GM12878 (cell line): Measurements from ENCODE around the gene PDIA4. TPM values are rescaled to one million over a fixed set of nuclear protein-coding genes. Genes with fewer than 3 reads are reported as not detected.

Experiments
- ATAC-seq: fragments of 200-7000 bp; cut with Tn5 transposase; 3 replicates; pipeline ENCODE4 v1.9.1; 2020; ENCODE audit warnings: mild to moderate bottlenecking, moderate library complexity
- BruUV-seq: library from RNA; stranded (reverse); fragments of 400-500 nt; replicated peaks from 2 replicates; lab custom pipeline; 2021; lab: Mats Ljungman, UMichigan
- CTCF ChIA-PET: fragments of 300-600 bp; sonication (Branson Sonifier 250); formaldehyde crosslinking; extraction: SDS; loops from one replicate; lab custom pipeline; 2021; ENCODE audit warnings: inconsistent platforms; lab: Yijun Ruan, JAX
- POLR2A ChIA-PET: fragments of 350-600 bp; formaldehyde crosslinking; extraction: SDS; loops from one replicate; lab custom pipeline; 2021; ENCODE audit warnings: inconsistent platforms; lab: Charles Lee
- RAD21 ChIA-PET: fragments of 300-600 bp; sonication (Branson Sonifier 250); formaldehyde crosslinking; loops from one replicate; lab custom pipeline; 2023; ENCODE audit warnings: antibody characterized with exemption; ENCODE audit not compliant: unreplicated experiment; lab: Charles Lee
- SMC1A ChIA-PET: fragments of 300-600 bp; sonication (Branson Sonifier 250); formaldehyde crosslinking; loops from one replicate; lab custom pipeline; 2023; ENCODE audit not compliant: unreplicated experiment, uncharacterized antibody; lab: Charles Lee
- DNase-seq: peaks from one replicate; pipeline ENCODE4 v3.0.0-alpha.2; 2011; ENCODE audit warnings: low read depth, low spot score
- FAIRE-seq: peaks from 3 replicates; lab custom pipeline; 2011; peaks lifted over from hg19 to GRCh38; lab: Jason Lieb, UNC
- H2AFZ ChIP-seq: 2 replicates; pipeline ENCODE4 v1.6.0; 2011; ENCODE audit warnings: low read depth, low read length, control low read depth; ENCODE audit not compliant: control insufficient read depth
- H3K27ac ChIP-seq: 2 replicates; pipeline ENCODE4 v1.5.1; 2011; ENCODE audit warnings: control low read depth; ENCODE audit not compliant: control insufficient read depth, insufficient read depth
- H3K27me3 ChIP-seq, 2 experiments: replicated peaks in 1 of 2; 2 replicates each; pipeline versions ENCODE4 v1.6.0 to v1.6.1; 2011; ENCODE audit warnings: low read length in 1 of 2; ENCODE audit not compliant: control insufficient read depth in 2 of 2, insufficient read depth in 2 of 2
- H3K36me3 ChIP-seq, 2 experiments: 2 replicates each; pipeline ENCODE4 v1.5.1; 2011; ENCODE audit warnings: low read length in 1 of 2; ENCODE audit not compliant: control insufficient read depth in 2 of 2, insufficient read depth in 2 of 2
- H3K4me1 ChIP-seq: 2 replicates; pipeline ENCODE4 v1.6.1; 2011; ENCODE audit warnings: mild to moderate bottlenecking, low read length, moderate library complexity, mixed read lengths; ENCODE audit not compliant: control insufficient read depth, insufficient read depth
- H3K4me2 ChIP-seq: 2 replicates; pipeline ENCODE4 v1.6.0; 2011; ENCODE audit warnings: control low read depth; ENCODE audit not compliant: control insufficient read depth, insufficient read depth
- H3K4me3 ChIP-seq: fragments of 200-600 bp; sonication (generic); 2 replicates; pipeline ENCODE4 v1.5.1; 2016
- H3K79me2 ChIP-seq: 2 replicates; pipeline ENCODE4 v1.6.0; 2011; ENCODE audit warnings: low read length; ENCODE audit not compliant: control insufficient read depth, insufficient read depth
- H3K9ac ChIP-seq: 2 replicates; pipeline ENCODE4 v1.8.0; 2011; ENCODE audit warnings: low read length, control low read depth, mixed read lengths; ENCODE audit not compliant: control insufficient read depth, insufficient read depth
- H3K9me3 ChIP-seq: replicated peaks from 3 replicates; pipeline ENCODE4 v1.5.1; 2011; ENCODE audit warnings: mild to moderate bottlenecking, low read length; ENCODE audit not compliant: control insufficient read depth, insufficient read depth
- H4K20me1 ChIP-seq: 2 replicates; pipeline ENCODE4 v1.6.0; 2011; ENCODE audit not compliant: control insufficient read depth, insufficient read depth
- BHLHE40 ChIP-seq, 2 experiments: fragments of 450-650 bp in 1 of 2; IDR thresholded peaks; 2 replicates each; pipeline ENCODE4 v1.6.1; 2011 to 2017; ENCODE audit warnings: low read depth in 2 of 2, borderline replicate concordance in 1 of 2, improper control_type of control experiment in 1 of 2, low read length in 1 of 2, mild to moderate bottlenecking in 1 of 2
- CBX5 ChIP-seq: sonication (generic); IDR thresholded peaks from 2 replicates; pipeline ENCODE4 v1.6.1; 2016; ENCODE audit warnings: low read depth, moderate library complexity, mild to moderate bottlenecking, inconsistent platforms
- CHD4 ChIP-seq: fragments of 200-600 bp; sonication (generic); IDR thresholded peaks from 2 replicates; pipeline ENCODE4 v1.6.1; 2016; ENCODE audit warnings: mild to moderate bottlenecking
- ESRRA ChIP-seq: IDR thresholded peaks from 2 replicates; pipeline ENCODE4 v1.6.1; 2012; ENCODE audit warnings: mild to moderate bottlenecking, low read length, improper control_type of control experiment
- FOS ChIP-seq: IDR thresholded peaks from 3 replicates; pipeline ENCODE4 v1.6.1; 2011; ENCODE audit warnings: borderline replicate concordance; ENCODE audit not compliant: insufficient read length; ENCODE audit errors: extremely low read depth
- NBN ChIP-seq: fragments of 450-650 bp; IDR thresholded peaks from 2 replicates; pipeline ENCODE4 v1.6.1; 2016
- NFYA ChIP-seq: IDR thresholded peaks from 2 replicates; pipeline ENCODE4 v1.6.1; 2011; ENCODE audit warnings: low read depth, mild to moderate bottlenecking, low read length, improper control_type of control experiment, borderline replicate concordance
- NR2F1 ChIP-seq: fragments of 450-650 bp; conservative IDR thresholded peaks from 2 replicates; pipeline ENCODE4 v1.6.1; 2017; ENCODE audit warnings: mild to moderate bottlenecking
- NRF1 ChIP-seq: conservative IDR thresholded peaks from 2 replicates; pipeline ENCODE4 v1.6.1; 2011; ENCODE audit warnings: mild to moderate bottlenecking, low read depth, low read length, improper control_type of control experiment
- PAX8 ChIP-seq: fragments of 450-650 bp; IDR thresholded peaks from 2 replicates; pipeline ENCODE4 v1.6.1; 2017; ENCODE audit warnings: mild to moderate bottlenecking, moderate library complexity
- RUNX3 ChIP-seq: IDR thresholded peaks from 2 replicates; pipeline ENCODE4 v1.6.1; 2012; ENCODE audit warnings: low read length, inconsistent platforms
- TCF3 ChIP-seq: IDR thresholded peaks from 2 replicates; pipeline ENCODE4 v1.6.1; 2012; ENCODE audit warnings: low read depth, mild to moderate bottlenecking, low read length, borderline replicate concordance; ENCODE audit not compliant: insufficient read depth
- ZBED1 ChIP-seq: IDR thresholded peaks from 2 replicates; pipeline ENCODE4 v1.6.1; 2016; ENCODE audit warnings: borderline replicate concordance
- ZSCAN29 ChIP-seq: fragments of 450-650 bp; IDR thresholded peaks from 2 replicates; pipeline ENCODE4 v1.6.1; 2017; ENCODE audit warnings: mild to moderate bottlenecking, moderate library complexity
- WGBS: methylation state at CpG from one replicate; pipeline ENCODE4 v1.1.6; 2016; ENCODE audit warnings: low lambda C conversion rate; ENCODE audit not compliant: insufficient replicate concordance, insufficient coverage; ENCODE audit errors: missing lambda C conversion rate; 5-methylcytosine and 5-hydroxymethylcytosine counted together
- in situ Hi-C: fragments of 300-500 bp; cut with MboI; formaldehyde crosslinking; loops from 9 replicates; pipeline ENCODE4 v1.14.3; 2018; ENCODE audit warnings: mixed read lengths
- intact Hi-C: fragments of 100-400 bp; cut with micrococcal nuclease; formaldehyde crosslinking; loops from one replicate; pipeline ENCODE4 v1.14.2; 2022; ENCODE audit not compliant: unreplicated experiment
- polyA plus RNA-seq, 11 experiments: library from polyadenylated mRNA; depleted of rRNA in 4 of 11; unstranded in 6 of 11; stranded (reverse) in 5 of 11; fragments of >200 nt; fragmentation: Nextera tagmentation in 4 of 11; fragmentation: Illumina TruSeq in 1 of 11; extraction: Ambion mirVana in 4 of 11; extraction: Trizol in 1 of 11; gene quantifications; 1 replicate in 1 of 11; 2 replicates in 10 of 11; pipeline versions ENCODE4 v1.2.1 to v1.2.3, GENCODE V29; 2011 to 2016; ENCODE audit warnings: inconsistent platforms in 2 of 11, missing spikeins in 2 of 11, low read depth in 1 of 11
- total RNA-seq, 4 experiments: library from RNA; depleted of rRNA in 3 of 4; stranded (reverse); fragments of >200 nt in 3 of 4; fragmentation: Illumina TruSeq in 1 of 4; extraction: Trizol in 1 of 4; gene quantifications; 2 replicates each; pipeline versions ENCODE4 v1.2.1 to v1.2.3, GENCODE V29; 2013 to 2021
- TF ChIP-seq, protein P1 (sequence below): IDR thresholded peaks from 2 replicates; pipeline ENCODE4 v1.6.1; 2011; ENCODE audit warnings: borderline replicate concordance, low read depth, mild to moderate bottlenecking, moderate library complexity, mixed read lengths, low read length; ENCODE audit not compliant: insufficient read depth; ENCODE audit errors: extremely low read length
- TF ChIP-seq, protein P2 (sequence below): fragments of 450-650 bp; formaldehyde crosslinking; IDR thresholded peaks from 2 replicates; pipeline ENCODE4 v1.4.0; 2020; ENCODE audit warnings: mild to moderate bottlenecking, moderate library complexity
- TF ChIP-seq, protein P3 (sequence below): fragments of 450-650 bp; IDR thresholded peaks from 2 replicates; pipeline ENCODE4 v1.6.1; 2016; ENCODE audit warnings: mild to moderate bottlenecking, moderate library complexity, borderline replicate concordance

The PDIA4 gene
- total and polyA plus RNA-seq, 10 of the 15 experiments (the other 5 are each of a cell fraction or from before 2014, with no cell fraction given) = 7.1 to 306 (median 106) TPM

GRCh38 chr7:149048805-149049204 lies 20.5 kb upstream of the PDIA4 start:
- no peak overlapping the region for H3K4me3 ChIP-seq
- no peak overlapping the region for H3K4me2 ChIP-seq
- ChIA-PET CTCF (interaction anchor here (1.7 kb wide), 1 partner anchor 16 kb away, joined by 11 read pairs; no protein-coding TSS in a partner anchor), SMC1A (interaction anchor here (1.0 kb wide), 1 partner anchor 13 kb away, joined by 3 read pairs; no protein-coding TSS in a partner anchor), POLR2A (interaction anchor here (0.6 to 0.7 kb wide), 2 partner anchors 11 to 28 kb away, joined by 4 to 6 read pairs; no protein-coding TSS in a partner anchor), RAD21 (interaction anchor here (1.5 kb wide), 1 partner anchor 43 kb away, joined by 3 read pairs; no protein-coding TSS in a partner anchor)
- no peaks in the 10 kb centered on the region for H3K27me3 ChIP-seq
- no peak overlapping the region for H2AFZ ChIP-seq
- no peaks in the 10 kb centered on the region for H3K4me1 ChIP-seq
- ATAC-seq (no peak), DNase-seq (no peak), FAIRE-seq (no peak)
- intact Hi-C loops = no loop called here
- no peaks in the 10 kb centered on the region for H4K20me1 ChIP-seq
- 70% methylated on average over 3 of the region's 3 CpGs for WGBS
- no peak overlapping the region for H3K27ac ChIP-seq
- no TSS peak for BruUV-seq
- H3K9ac ChIP-seq = no peak overlapping the region
- no peaks in the 10 kb centered on the region for H3K79me2 ChIP-seq
- no peaks in the 10 kb centered on the region for H3K36me3 ChIP-seq
- H3K9me3 ChIP-seq = no peaks in the 10 kb centered on the region
- in situ Hi-C loops = no loop called here
- no peak for TF ChIP-seq PAX8
- TF ChIP-seq ZSCAN29 = no peak
- no peak for TF ChIP-seq NRF1
- TF ChIP-seq, protein P1, sequence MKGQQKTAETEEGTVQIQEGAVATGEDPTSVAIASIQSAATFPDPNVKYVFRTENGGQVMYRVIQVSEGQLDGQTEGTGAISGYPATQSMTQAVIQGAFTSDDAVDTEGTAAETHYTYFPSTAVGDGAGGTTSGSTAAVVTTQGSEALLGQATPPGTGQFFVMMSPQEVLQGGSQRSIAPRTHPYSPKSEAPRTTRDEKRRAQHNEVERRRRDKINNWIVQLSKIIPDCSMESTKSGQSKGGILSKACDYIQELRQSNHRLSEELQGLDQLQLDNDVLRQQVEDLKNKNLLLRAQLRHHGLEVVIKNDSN = no peak
- TF ChIP-seq RUNX3 = no peak
- no peak for TF ChIP-seq NFYA
- TF ChIP-seq BHLHE40 (IDR thresholded peaks at IDR 0.05; ENCODE audit: borderline replicate concordance in 1 of 2, low read depth in 2 of 2, low read length in 1 of 2) = no peak
- no peak for TF ChIP-seq TCF3
- no peak for TF ChIP-seq FOS
- no peak for TF ChIP-seq ESRRA
- TF ChIP-seq NBN = no peak
- TF ChIP-seq NR2F1 = no peak
- TF ChIP-seq, protein P2, sequence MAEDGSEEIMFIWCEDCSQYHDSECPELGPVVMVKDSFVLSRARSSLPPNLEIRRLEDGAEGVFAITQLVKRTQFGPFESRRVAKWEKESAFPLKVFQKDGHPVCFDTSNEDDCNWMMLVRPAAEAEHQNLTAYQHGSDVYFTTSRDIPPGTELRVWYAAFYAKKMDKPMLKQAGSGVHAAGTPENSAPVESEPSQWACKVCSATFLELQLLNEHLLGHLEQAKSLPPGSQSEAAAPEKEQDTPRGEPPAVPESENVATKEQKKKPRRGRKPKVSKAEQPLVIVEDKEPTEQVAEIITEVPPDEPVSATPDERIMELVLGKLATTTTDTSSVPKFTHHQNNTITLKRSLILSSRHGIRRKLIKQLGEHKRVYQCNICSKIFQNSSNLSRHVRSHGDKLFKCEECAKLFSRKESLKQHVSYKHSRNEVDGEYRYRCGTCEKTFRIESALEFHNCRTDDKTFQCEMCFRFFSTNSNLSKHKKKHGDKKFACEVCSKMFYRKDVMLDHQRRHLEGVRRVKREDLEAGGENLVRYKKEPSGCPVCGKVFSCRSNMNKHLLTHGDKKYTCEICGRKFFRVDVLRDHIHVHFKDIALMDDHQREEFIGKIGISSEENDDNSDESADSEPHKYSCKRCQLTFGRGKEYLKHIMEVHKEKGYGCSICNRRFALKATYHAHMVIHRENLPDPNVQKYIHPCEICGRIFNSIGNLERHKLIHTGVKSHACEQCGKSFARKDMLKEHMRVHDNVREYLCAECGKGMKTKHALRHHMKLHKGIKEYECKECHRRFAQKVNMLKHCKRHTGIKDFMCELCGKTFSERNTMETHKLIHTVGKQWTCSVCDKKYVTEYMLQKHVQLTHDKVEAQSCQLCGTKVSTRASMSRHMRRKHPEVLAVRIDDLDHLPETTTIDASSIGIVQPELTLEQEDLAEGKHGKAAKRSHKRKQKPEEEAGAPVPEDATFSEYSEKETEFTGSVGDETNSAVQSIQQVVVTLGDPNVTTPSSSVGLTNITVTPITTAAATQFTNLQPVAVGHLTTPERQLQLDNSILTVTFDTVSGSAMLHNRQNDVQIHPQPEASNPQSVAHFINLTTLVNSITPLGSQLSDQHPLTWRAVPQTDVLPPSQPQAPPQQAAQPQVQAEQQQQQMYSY (CRISPR knock-in tag) = no peak
- TF ChIP-seq CBX5 = no peak
- no peak for TF ChIP-seq ZBED1
- TF ChIP-seq CHD4 = no peak
- TF ChIP-seq, protein P3, sequence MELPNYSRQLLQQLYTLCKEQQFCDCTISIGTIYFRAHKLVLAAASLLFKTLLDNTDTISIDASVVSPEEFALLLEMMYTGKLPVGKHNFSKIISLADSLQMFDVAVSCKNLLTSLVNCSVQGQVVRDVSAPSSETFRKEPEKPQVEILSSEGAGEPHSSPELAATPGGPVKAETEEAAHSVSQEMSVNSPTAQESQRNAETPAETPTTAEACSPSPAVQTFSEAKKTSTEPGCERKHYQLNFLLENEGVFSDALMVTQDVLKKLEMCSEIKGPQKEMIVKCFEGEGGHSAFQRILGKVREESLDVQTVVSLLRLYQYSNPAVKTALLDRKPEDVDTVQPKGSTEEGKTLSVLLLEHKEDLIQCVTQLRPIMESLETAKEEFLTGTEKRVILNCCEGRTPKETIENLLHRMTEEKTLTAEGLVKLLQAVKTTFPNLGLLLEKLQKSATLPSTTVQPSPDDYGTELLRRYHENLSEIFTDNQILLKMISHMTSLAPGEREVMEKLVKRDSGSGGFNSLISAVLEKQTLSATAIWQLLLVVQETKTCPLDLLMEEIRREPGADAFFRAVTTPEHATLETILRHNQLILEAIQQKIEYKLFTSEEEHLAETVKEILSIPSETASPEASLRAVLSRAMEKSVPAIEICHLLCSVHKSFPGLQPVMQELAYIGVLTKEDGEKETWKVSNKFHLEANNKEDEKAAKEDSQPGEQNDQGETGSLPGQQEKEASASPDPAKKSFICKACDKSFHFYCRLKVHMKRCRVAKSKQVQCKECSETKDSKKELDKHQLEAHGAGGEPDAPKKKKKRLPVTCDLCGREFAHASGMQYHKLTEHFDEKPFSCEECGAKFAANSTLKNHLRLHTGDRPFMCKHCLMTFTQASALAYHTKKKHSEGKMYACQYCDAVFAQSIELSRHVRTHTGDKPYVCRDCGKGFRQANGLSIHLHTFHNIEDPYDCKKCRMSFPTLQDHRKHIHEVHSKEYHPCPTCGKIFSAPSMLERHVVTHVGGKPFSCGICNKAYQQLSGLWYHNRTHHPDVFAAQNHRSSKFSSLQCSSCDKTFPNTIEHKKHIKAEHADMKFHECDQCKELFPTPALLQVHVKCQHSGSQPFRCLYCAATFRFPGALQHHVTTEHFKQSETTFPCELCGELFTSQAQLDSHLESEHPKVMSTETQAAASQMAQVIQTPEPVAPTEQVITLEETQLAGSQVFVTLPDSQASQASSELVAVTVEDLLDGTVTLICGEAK = no peak
